Activated effector memory CD4-positive, alpha-beta T cell treated with anti-CD3 and anti-CD28 coated beads, Interleukin-2, amount 50 U/mL, for 16 hours (primary cell): ENCODE results near the gene SLC8B1.

Source experiments
- DNase-seq: peaks from one replicate; pipeline ENCODE4 v3.0.0-alpha.2; 2020

SLC8B1 gene

GRCh38 chr12:113318900-113319628 lies 15.8 kb downstream of the SLC8B1 start:
- no peak for DNase-seq

DNA sequence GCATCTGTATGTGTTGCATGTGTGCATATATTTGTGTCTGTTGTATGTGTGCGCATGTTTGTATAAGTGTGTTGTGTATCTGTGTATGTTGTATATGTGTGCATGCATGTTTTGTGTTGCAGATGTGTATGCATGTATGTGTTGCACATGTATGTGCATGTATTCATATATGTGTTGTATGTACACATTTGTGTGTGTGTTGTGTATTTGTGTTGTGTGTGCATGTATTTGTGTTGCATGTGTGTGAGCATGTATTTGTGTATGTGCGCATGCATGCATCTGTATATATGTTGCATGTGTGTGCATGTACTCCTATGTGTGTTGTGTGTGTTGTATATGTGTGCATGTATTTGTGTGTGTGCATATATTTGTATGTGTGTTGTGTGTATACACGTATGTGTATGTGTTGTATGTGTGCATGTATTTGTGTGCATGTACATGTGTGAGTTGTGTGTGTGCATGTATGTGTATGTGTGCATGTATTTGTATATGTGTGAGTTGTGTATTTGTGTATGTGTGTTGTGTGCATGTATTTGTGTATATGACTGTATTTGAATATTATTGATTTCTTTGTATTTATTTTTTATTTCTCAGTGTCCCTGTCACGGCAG lies 16.8 kb downstream of the SLC8B1 start:
- DNase-seq = no peak

DNA sequence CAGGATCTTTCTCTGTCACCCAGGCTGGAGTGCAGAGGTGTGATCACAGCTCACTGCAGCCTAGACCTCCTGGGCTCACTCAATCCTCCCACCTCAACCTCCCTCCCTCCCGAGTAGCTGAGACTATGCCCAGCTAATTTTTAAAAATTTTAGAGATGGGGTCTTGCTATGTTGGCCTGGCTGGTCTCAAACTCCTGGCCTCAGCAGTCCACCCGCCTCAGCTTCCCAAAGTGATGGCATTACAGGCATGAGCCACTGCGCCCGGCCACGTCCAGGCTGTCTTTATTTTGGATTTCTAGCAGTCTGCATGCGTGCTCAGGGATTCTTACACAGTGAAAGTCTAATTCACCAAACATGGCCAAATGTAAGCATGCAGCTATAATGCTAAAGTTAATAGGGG lies 17.8 kb downstream of the SLC8B1 start:
- DNase-seq = no peak

DNA sequence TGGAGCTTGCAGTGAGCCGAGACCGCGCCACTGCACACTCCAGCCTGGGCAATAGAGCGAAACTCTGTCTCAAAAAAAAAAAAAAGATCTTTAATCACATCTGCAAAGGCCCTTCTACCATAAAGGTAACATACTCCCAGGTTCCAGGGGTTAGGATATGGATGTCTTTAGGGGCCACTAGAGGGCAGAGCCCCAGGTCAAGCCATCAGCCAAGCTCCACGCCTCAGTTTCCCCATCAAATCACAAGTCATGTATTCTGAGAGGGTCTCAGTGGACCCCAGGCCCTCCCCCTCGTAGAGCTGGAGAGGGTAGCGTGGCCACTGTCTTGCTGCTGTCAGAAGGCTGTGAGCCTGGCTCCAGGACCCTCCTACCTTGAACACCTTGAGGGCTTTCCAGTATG lies 18.8 kb downstream of the SLC8B1 start:
- DNase-seq = no peak

GRCh38 chr12:113315358-113315757 lies 19.6 kb downstream of the SLC8B1 start:
- DNase-seq = no peak

- no peak for DNase-seq
Observed at GRCh38 chr12:113314121-113314529, 20.8 kb downstream of the SLC8B1 start.

DNA sequence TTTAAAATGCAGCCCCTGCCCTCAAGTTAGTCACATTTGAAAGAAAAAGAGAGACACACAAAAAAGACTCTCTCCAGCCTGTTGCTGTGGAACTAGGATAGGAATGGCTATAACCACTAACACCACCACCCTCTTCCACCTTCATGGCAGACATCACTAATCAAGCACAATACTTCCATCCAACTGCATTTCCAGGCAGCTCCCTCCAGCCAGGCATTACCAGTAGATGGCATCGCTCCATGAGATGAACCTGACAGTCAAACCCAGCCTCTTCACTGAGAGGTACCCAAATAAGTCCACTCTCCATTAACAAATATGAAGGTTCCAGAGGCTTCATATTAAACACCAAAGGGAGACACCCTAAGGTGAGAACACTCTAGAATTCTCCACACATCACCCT lies 24.4 kb downstream of the SLC8B1 start:
- DNase-seq = no peak

DNA sequence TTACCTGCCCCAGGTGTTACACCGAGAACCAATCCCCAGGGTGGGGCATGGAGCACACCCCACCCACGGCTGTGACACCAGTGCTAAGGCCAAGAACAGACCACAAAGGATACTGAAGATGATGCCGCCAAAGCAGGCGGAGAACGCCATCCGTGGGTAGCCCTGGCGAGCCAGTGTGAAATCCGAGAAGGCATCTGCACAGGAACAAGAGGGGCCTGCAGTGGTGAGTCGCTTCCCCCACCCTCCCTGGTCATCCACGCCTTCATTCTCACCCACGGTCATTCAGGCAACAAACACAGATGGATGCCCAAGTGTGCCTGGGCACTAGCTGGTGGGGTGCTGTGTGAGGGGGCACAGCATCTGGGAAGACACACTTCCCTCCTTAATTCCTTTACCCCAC lies 28.5 kb downstream of the SLC8B1 start:
- DNase-seq = no peak

- DNase-seq = no peak
Observed at GRCh38 chr12:113305281-113305856, 29.5 kb downstream of the SLC8B1 start.

DNA sequence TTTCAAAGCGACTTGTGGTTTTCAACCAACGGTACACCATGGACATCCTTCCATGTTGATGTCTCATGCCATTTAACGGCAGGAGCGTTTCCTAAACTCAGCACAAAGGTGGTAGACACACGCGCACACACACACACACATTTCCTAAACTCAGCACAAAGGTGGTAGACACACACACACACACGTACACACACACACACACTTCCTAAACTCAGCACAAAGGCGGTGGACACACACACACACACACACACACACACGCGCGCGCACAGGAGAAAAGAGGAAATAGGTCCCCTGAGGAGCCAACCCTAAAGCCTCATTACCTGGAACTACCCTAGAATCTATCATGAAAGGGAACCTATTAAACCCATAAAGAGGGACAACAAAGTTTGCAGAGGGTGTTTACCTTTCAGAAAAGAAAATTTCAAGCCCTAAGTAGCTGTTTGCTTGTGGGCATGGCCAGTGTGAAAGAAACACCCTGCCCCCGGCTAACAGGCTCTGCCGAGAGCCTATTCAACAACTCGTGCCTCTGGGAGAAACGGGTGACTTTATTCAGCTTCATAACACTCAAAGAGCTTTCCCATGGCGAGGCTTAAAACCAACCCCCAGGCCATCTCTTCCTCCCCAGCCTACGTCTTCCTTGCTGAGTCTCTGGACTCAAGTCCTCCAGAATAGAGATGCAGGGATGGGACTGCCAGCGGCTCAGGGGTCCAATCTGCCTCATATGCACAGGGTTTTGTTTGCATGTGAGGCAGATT lies 31.8 kb downstream of the SLC8B1 start:
- no peak for DNase-seq

GRCh38 chr12:113302466-113302865 lies 32.4 kb downstream of the SLC8B1 start:
- DNase-seq = no peak

DNA sequence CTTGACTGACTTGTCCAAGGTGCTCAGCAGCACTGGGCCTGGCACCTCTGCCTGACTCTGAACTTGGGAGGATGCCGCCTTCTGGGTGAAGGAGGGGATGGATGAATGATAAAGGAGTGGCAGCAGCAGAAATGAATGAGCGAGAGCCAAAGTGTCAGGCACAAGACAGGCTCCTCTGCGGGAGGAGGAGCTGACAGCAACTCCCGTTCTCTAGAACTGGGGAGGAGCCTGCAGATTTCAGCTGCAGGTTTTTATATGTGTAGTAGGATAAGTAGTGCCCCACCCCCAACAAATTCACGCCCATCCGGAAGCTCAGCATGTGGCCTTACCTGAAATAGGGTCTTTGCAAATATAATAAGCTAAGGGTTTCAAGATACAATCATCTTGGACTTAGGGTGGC lies 33.1 kb downstream of the SLC8B1 start:
- no peak for DNase-seq

DNA sequence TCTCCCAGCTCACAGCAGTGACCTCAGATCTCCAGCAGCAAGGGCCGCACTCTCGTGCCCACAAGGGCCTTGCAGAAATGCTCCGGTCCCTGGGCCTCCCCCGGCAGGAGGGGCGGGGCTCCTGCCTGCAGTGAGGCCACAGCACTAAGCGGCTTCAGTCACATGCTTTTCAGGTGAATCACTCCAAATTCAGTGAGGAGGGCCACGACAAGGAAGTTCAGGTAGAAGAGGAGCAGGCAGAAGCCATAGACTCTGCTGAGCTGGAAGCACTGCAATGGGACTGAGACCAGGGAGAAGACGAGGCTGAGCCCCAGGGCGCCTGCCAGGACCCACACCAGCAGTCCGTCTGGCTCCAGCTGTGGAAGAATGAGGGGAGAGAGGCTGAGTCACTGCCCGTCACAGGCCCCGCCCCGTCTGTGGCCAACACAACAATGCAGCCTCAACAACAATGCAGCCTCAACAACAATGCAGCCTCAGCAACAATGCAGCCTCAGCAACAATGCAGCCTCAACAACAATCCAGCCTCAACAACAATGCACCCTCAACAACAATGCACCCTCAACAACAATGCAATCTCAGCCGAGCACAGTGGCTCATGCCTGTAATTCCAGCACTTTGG lies 35.2 kb downstream of the SLC8B1 start:
- no peak for DNase-seq

- DNase-seq = no peak
Observed at GRCh38 chr12:113298861-113299545, 35.9 kb downstream of the SLC8B1 start.

GRCh38 chr12:113298472-113298817 lies 36.5 kb downstream of the SLC8B1 start:
- DNase-seq = no peak

- no peak for DNase-seq
Observed at GRCh38 chr12:113297621-113298471, 37.1 kb downstream of the SLC8B1 start.

DNA sequence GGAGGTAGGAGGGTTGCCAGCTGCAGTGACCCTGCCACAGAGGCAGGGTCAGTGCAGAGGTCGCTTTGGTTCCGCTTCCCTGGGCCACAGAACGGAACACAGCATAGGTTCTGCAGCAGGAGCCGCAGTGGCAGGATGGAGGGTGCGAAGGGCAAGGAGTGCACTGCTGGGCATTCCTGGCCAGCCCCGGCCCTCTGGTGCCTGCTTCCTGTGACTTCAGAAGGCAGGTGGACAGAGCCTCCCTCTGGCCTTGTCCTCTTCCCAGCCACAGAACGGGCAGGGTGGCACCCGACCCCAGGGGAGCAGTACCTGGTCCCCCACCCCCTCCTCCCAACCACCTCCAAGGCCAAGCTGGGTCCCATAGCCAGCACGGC lies 37.7 kb downstream of the SLC8B1 start:
- DNase-seq = no peak

DNA sequence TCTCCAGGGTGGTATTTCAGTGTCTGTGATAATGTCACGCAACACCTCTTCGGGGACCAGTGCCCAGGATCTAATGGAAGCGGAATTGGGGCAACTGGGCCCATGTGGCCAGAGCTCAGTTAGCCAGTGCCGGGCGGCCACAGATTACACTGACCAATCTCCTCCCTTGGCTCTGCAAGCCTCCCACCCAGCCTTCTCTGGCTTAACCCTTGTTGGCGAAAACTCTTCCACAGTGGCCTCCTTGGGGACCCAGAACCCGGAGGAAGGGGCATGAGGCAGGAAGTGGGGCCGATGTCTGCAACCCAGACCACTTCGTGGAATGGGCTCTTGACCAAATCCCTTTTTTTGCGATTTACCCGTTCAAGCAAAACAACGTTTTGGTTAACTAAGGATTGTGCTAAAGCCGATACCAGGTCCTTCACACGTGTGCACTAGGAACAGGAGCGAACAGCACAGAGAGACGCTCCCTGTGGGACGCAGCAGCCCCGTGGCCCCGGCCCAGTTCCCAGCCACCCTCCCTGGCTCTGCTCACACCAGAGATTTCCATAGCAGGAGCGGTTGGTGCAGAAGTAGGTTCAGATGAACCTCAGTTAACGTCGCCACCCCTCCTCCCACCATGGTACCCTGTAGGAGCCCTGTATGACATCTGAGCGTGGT lies 38.2 kb downstream of the SLC8B1 start:
- no peak for DNase-seq

GRCh38 chr12:113295886-113296556 lies 38.9 kb downstream of the SLC8B1 start:
- no peak for DNase-seq

GRCh38 chr12:113293100-113293499 lies 41.8 kb downstream of the SLC8B1 start:
- no peak for DNase-seq

- DNase-seq = no peak
Observed at GRCh38 chr12:113292547-113292946, 42.4 kb downstream of the SLC8B1 start.
